VCaP (cell line): ENCODE data around the gene ARFGEF2.

Source experiments
- H3K27ac ChIP-seq: fragments of 450-650 bp; 2 replicates; pipeline ENCODE4 v1.5.1; 2017
- CTCF ChIP-seq: fragments of 450-650 bp; conservative IDR thresholded peaks from 2 replicates; pipeline ENCODE4 v1.5.1; 2017; ENCODE audit warnings: mild to moderate bottlenecking, moderate library complexity

ARFGEF2 gene

GRCh38 chr20:48892049-48892470, 29.5 kb upstream of the ARFGEF2 start:
- no peak for TF ChIP-seq CTCF
- H3K27ac ChIP-seq: no peak overlapping the region

GRCh38 chr20:48892891-48893290, 28.6 kb upstream of the ARFGEF2 start:
- H3K27ac ChIP-seq: no peak overlapping the region
- no peak for TF ChIP-seq CTCF

- no peak for TF ChIP-seq CTCF
These were observed 28.1 kb upstream of the ARFGEF2 start for GRCh38 chr20:48893374-48893773.

GRCh38 chr20:48897305-48898010, 24.1 kb upstream of the ARFGEF2 start:
- no peak for TF ChIP-seq CTCF
- H3K27ac ChIP-seq: no peak overlapping the region

More at GRCh38 chr20:48893374-48893773, 28.1 kb upstream of the ARFGEF2 start:
- no peak overlapping the region for H3K27ac ChIP-seq

- TF ChIP-seq CTCF: no peak
- H3K27ac ChIP-seq: no peak overlapping the region
These were observed 23.3 kb upstream of the ARFGEF2 start for GRCh38 chr20:48898210-48898609.

- TF ChIP-seq CTCF: no peak
These were observed 22.5 kb upstream of the ARFGEF2 start for GRCh38 chr20:48898896-48899530.

GRCh38 chr20:48899881-48900280, 21.6 kb upstream of the ARFGEF2 start:
- no peak for TF ChIP-seq CTCF
- H3K27ac ChIP-seq: no peak overlapping the region

More at GRCh38 chr20:48898896-48899530, 22.5 kb upstream of the ARFGEF2 start:
- no peak overlapping the region for H3K27ac ChIP-seq
